NCI-H2171 treated with DMSO at 0.1 percent for 48 hours (cell line): ENCODE results near the gene TAC3.
"Not testable (repeated sequence)": the region's sequence is repeated elsewhere in the genome, so short reads cannot be mapped to it uniquely, and the experiment has no call there.

Experiments
- DNase-seq: peaks from one replicate; lab custom pipeline; 2025; lab: John Stamatoyannopoulos, UW

TAC3 gene

DNA sequence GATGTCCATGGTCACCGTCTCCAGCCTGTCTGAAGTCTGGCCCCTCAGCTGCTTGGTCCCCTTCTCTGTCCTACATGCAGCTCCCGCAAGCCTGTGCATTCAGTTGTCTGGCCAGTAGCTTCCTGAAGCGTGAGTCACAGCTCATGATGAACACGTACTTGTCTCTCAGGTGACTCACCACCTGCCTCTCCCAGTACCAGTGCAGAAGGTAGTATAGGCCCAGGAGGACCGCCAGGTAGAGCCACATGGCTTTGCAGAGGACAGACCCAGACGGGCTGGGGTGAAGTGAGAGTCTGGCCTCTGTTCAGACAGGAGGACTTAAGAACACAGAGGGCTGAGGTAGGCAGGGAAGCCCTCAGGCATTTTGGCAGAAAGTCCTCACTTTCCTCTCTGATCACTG lies 30.6 kb downstream of the TAC3 start:
- DNase-seq: not testable (repeated sequence)

DNA sequence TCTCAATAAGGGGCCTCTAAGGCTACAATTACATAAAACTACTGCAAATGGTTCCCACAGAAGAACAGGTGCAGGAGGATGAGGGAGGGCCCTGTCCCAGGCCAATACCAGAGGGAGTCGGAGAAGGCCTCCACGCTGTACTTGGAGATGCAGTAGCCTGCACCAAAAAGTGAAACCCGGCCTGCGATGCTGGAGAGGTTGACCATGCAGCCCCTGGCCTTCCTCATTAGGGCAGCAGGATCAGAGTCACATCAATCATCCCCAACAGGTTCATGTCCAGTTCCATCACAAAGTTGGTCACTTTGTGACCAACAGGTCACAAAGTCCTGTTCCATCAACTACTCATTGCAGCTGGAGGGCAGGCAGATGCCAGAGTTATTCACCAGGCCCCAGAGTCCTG lies 32.9 kb downstream of the TAC3 start:
- DNase-seq: no peak

DNA sequence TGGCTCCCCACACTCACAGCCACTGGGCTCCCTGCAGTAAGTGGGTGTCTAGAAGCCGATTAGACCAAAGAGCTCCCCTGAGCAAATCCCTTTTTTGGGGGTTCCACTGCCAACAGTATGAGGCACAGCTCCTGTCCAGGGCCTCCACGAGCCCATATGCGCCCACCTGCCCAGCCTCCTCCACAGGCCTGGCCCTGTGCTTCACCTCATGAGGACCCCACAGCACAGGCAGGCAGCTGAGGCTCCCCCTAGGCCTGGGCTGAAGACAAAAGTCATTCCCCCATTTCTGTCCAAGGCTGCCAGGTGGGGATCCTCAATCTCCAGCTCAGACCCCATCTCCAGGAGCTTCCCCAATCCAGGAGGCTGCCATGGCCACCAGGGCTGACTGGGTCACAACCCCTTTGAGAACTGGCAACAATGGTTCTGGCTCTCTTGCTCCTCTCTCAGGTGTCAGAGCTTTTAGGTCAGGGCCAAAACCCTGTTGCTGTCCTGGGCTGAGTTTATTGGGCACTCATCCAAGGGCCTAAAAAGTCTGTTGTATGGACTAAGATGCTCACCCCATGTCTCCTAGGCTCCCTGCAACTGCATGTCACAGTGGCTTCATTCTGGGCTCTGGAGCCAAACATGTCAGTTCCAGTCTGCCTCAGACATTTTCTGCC lies 33.6 kb downstream of the TAC3 start:
- DNase-seq: not testable (repeated sequence)

DNA sequence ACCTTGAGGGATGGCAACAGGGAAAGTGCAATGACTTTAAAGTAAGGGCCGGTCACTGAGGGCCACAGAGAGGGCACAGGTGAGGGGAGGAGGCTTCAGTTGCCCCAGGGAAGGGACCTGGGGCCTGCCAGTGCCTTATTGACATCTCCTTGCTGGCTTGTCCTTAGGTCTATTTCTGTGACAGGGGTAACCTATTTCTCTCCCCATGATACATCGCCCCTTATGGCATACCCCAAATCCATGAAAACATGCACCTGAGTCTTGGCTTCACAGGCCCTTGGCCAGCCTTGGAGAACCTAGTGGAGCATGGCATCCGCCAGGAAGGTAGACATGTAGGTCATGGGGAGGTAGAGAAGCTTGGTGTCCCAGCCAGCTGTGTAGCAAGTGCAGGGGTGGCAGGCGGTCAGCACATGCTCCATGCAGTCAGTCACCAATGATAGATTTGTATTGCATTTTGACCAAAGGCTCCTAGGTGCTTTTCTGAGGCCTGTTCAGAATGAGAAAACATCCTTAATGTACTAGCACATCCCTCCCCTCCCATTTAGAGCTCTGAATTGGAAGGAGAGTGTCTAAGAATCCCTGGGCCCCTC lies 35.3 kb downstream of the TAC3 start:
- no peak for DNase-seq

DNA sequence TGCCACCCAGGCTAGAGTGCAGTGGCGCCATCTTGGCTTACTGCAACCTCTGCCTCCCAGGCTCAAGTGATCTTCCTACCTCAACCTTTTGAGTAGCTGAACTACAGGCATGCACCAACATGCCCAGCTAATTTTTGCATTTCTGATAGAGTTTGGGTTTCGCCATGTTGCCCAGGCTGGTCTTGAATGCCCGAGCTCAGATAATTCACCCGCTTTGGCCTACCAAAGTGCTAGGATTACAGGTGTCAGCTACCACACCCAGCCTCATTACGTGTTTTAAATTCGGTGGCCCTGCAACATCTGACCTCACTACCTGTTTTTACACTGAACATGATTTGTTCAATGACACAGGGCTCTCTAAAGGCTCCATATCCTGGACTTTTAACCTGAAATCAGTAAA lies 36.1 kb downstream of the TAC3 start:
- no peak for DNase-seq

DNA sequence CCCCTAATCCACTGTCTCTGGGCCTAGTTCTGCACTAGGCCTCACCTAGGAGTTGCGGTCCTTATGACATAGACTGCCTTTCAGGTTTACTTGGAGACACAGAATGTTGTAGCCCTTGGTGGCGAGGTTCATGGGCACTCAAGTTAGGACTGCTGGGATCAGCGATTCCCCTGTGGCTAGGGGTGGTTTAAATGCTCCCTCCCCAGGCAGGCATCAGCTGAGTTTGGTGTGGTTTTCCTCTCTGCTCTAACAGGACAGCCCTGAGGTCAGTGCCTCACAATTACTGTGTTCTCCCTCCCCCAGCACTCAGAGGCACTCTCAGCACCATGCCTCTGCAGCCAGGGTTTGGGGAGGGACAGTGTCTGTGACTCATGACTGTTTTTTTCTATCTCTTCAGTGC lies 36.7 kb downstream of the TAC3 start:
- no peak for DNase-seq

DNA sequence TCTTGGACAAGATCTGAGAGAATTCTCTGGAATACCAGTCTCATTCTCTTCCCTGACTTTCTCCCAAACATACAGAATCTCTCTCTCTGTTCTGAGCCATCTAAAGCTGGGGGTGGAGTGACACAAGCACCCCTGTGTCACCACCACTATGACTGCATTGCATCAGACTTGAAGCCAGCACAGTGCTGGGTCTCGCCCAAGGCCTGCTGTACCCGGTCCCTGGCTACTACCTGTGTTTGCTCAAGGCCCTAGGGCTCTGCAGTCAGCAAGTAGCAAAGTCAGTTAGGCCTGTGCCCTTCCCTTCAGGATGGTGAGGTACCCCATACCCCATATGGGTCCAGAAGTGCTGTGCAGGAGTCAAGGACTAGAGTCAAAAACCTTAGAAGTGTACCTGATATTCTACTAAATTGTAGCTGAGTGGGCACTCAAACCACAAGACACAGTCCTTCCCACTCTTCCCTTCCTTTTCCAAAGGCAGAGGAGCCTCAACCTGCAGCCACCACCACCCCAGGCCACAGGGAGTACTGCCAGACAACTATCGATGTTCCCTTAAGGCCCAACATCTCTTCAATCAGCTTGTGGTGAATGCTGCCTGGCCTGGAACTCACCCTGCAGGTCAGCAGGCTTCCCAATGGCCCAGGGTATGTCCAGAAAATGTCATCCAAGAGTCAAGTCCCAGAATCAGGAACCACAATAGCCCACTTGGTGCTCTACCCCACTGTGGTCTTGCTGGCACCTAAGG lies 37.8 kb downstream of the TAC3 start:
- DNase-seq: no peak

DNA sequence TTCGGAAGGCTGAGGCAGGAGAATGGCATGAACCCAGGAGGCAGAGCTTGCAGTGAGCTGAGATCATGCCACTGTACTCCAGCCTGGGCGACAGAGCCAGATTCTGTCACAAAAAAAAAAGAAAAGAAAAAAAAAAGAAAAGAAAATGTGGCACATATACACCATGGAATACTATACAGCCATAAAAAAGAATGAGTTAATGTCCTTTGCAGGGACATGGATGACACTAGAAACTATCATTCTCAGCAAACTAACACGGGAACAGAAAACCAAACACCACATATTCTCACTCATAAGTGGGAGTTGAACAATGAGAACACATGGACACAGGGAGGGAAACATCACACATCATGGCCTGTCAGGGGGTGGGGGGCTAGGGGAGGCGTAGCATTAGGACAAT lies 39.0 kb downstream of the TAC3 start:
- not testable (repeated sequence) for DNase-seq

DNA sequence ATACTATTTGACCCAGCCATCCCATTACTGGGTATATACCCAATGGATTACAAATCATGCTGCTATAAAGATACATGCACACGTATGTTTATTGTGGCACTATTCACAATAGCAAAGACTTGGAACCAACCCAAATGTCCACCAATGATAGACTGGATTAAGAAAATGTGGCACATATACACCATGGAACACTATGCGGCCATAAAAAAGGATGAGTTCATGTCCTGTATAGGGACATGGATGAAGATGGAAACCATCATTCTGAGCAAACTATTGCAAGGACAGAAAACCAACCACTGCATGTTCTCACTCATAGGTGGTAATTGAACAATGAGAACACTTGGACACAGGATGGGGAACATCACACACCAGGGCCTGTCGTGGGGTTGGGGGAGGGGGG lies 42.1 kb downstream of the TAC3 start:
- not testable (repeated sequence) for DNase-seq

DNA sequence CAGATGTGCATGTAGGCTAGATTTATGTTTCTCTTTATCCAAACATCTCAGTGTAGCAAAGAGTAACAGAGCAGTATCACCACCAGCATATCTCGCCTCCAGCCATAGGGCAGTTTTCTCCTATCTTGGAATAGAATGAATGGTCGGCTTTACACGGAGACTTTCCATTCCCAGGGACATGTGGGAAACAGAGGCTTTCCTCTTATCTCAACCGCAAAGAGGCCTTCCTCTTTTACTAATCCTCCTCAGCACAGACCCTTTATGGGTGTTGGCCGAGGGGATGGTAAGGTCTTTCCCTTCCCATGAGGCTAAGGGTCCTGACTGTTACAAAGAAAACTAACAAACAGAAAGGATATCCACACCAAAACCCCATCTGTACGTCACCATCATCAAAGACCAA lies 47.4 kb downstream of the TAC3 start:
- DNase-seq: not testable (repeated sequence)

DNA sequence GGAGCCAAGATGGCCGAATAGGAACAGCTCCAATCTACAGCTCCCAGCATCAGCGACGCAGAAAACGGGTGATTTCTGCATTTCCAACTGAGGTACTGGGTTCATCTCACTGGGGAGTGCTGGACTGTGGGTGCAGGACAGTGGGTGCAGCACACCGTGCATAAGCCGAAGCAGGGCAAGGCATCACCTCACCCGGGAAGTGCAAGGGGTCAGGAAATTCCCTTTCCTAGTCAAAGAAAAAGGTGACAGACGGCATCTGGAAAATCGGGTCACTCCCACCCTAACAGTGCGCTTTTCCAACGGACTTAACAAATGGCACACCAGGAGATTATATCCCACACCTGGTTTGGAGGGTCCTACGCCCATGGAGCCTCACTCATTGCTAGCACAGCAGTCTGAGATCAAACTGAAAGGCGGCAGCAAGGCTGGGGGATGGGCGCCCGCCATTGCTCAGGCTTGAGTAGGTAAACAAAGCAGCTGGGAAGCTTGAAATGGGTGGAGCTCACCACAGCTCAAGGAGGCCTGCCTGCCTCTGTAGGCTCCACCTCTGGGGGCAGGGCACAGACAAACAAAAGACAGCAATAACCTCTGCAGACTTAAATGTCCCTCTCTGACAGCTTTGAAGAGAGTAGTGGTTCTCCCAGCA lies 50.2 kb downstream of the TAC3 start:
- not testable (repeated sequence) for DNase-seq

DNA sequence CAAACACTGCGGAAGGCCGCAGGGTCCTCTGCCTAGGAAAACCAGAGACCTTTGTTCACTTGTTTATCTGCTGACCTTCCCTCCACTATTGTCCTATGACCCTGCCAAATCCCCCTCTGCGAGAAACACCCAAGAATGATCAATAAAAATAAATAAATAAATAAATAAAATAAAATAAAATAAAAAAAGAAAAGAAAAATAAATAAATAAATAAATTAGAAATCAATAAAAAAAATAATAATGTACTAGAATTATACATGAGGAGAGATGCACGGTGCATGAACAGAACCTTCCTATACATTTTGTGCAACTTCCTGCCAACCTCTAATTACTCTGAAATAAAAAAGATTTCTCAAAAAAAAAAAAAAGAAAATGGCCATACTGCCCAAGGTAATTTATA lies 51.2 kb downstream of the TAC3 start:
- not testable (repeated sequence) for DNase-seq

DNA sequence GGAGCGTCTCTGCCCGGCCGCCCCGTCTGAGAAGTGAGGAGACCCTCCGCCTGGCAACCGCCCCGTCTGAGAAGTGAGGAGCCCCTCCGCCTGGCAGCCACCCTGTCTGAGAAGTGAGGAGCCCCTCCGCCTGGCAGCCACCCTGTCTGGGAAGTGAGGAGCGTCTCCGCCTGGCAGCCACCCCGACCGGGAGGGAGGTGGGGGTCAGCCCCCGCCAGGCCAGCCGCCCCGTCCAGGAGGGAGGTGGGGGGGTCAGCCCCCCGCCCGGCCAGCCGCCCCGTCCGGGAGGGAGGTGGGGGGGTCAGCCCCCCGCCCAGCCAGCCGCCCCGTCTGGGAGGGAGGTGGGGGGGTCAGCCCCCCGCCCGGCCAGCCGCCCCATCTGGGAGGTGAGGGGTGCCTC lies 52.8 kb downstream of the TAC3 start:
- not testable (repeated sequence) for DNase-seq

DNA sequence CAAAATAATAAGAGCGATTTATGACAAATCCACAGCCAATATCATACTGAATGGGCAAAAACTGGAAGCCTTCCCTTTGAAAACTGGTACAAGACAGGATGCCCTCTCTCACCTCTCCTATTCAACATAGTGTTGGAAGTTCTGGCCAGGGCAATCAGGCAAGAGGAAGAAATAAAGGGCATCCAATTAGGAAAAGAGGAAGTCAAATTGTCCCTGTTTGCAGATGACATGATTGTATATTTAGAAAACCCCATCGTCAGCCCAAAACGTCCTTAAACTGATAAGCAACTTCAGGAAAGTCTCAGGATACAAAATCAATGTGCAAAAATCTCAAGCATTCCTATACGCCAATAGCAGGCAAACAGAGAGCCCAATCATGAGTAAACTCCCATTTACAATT lies 54.1 kb downstream of the TAC3 start:
- not testable (repeated sequence) for DNase-seq
